Lung (tissue), 12 donors: Measurements from ENCODE around the gene MTHFR. TPM values are rescaled to one million over a fixed set of nuclear protein-coding genes. Genes with fewer than 3 reads are reported as not detected.

ENCODE experiments used
- ATAC-seq: fragments of 200-7000 bp; cut with Tn5 transposase; one replicate; pipeline ENCODE4 v1.9.1; 2020; ENCODE audit warnings: moderate number of reproducible peaks; ENCODE audit not compliant: insufficient read depth, low FRiP score
- DNase-seq, 3 donors: peaks; one replicate each; pipeline ENCODE4 v3.0.0-alpha.2; 2013 to 2017
- H3K27ac ChIP-seq, 2 donors: one replicate each; pipeline ENCODE4 v1.5.1; 2013; ENCODE audit warnings: mild to moderate bottlenecking in 2 of 2, moderate library complexity in 2 of 2, control low read depth in 1 of 2, inconsistent platforms in 1 of 2, low read depth in 1 of 2, low read length in 1 of 2
- H3K27me3 ChIP-seq, 3 donors: one replicate each; pipeline ENCODE4 v1.5.1; 2013; ENCODE audit warnings: low read length in 2 of 3; ENCODE audit not compliant: control insufficient read depth in 3 of 3, insufficient read depth in 3 of 3
- H3K36me3 ChIP-seq, 4 donors: one replicate each; pipeline ENCODE4 v1.5.1; 2013; ENCODE audit warnings: low read length in 4 of 4, mild to moderate bottlenecking in 1 of 4, moderate library complexity in 1 of 4; ENCODE audit not compliant: control insufficient read depth in 4 of 4, insufficient read depth in 4 of 4
- H3K4me1 ChIP-seq, 5 donors: one replicate each; pipeline ENCODE4 v1.5.1; 2013; ENCODE audit warnings: low read length in 5 of 5, mild to moderate bottlenecking in 2 of 5, moderate library complexity in 1 of 5; ENCODE audit not compliant: control insufficient read depth in 5 of 5, insufficient read depth in 5 of 5
- H3K4me3 ChIP-seq: one replicate; pipeline ENCODE4 v1.5.1; 2013; ENCODE audit warnings: mild to moderate bottlenecking, control low read depth, moderate library complexity
- H3K9ac ChIP-seq, 2 donors: one replicate each; pipeline ENCODE4 v1.5.1; 2013; ENCODE audit warnings: low read length in 2 of 2, control low read depth in 1 of 2; ENCODE audit not compliant: insufficient read depth in 1 of 2
- H3K9me3 ChIP-seq, 4 donors: one replicate each; pipeline ENCODE4 v1.5.1; 2013; ENCODE audit warnings: low read length in 3 of 4, mild to moderate bottlenecking in 1 of 4, moderate library complexity in 1 of 4; ENCODE audit not compliant: control insufficient read depth in 4 of 4, insufficient read depth in 3 of 4
- WGBS, 2 donors: extraction: QIAGEN DNeasy Blood & Tissue Kit; methylation state at CpG; one replicate each; pipeline ENCODE4 v1.1.7; 2013; 5-methylcytosine and 5-hydroxymethylcytosine counted together
- polyA plus RNA-seq, 2 donors: library from polyadenylated mRNA; stranded (reverse); fragments of 200-250 nt; gene quantifications; one replicate each; pipeline ENCODE4 v1.2.1, GENCODE V29; 2013
- total RNA-seq, 2 donors: library from RNA; depleted of rRNA in 1 of 2; stranded (reverse); fragments of >200 nt in 1 of 2; gene quantifications; one replicate each; pipeline ENCODE4 v1.2.1, GENCODE V29; 2014 to 2021
- TF ChIP-seq, protein P1 (sequence below): IDR thresholded peaks from 2 replicates; pipeline ENCODE4 v1.5.1; 2012; ENCODE audit warnings: mild to moderate bottlenecking; ENCODE audit errors: control extremely low read depth, extremely low read depth
- donor health status: control.
- donor health status: control.
- donor health status: Bipolar disorder and iron deficiency.
- donor health status: healthy.
- donor health status: DM: yes; HTN: yes; CAD: no.

The MTHFR gene
- total and polyA plus RNA-seq, 4 donors: 20.6 to 61.4 (median 30.0) TPM

- TF ChIP-seq, protein P1, sequence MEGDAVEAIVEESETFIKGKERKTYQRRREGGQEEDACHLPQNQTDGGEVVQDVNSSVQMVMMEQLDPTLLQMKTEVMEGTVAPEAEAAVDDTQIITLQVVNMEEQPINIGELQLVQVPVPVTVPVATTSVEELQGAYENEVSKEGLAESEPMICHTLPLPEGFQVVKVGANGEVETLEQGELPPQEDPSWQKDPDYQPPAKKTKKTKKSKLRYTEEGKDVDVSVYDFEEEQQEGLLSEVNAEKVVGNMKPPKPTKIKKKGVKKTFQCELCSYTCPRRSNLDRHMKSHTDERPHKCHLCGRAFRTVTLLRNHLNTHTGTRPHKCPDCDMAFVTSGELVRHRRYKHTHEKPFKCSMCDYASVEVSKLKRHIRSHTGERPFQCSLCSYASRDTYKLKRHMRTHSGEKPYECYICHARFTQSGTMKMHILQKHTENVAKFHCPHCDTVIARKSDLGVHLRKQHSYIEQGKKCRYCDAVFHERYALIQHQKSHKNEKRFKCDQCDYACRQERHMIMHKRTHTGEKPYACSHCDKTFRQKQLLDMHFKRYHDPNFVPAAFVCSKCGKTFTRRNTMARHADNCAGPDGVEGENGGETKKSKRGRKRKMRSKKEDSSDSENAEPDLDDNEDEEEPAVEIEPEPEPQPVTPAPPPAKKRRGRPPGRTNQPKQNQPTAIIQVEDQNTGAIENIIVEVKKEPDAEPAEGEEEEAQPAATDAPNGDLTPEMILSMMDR: no peak
- no peaks in the 10 kb centered on the region for H3K27me3 ChIP-seq
- ATAC-seq: no peak
- no peak overlapping the region for H3K27ac ChIP-seq
- H3K36me3 ChIP-seq: peaks cover 0 to 33% (median 2%) of the 10 kb centered on the region in 4 donors
- H3K4me3 ChIP-seq: no peak overlapping the region
- H3K9me3 ChIP-seq: no peaks in the 10 kb centered on the region
- H3K4me1 ChIP-seq: no peaks in the 10 kb centered on the region
- no peak overlapping the region for H3K9ac ChIP-seq
- no peak for DNase-seq
- 58 to 66% methylated on average over 15 to 17 of the region's 17 CpGs for WGBS, 2 donors
Observed at GRCh38 chr1:11752359-11753088, 53.2 kb downstream of the MTHFR start.

GRCh38 chr1:11751087-11751486 lies 54.7 kb downstream of the MTHFR start:
- Histone ChIP-seq H3K4me1 (no peaks in the 10 kb centered on the region), H3K4me3 (no peak overlapping the region), H3K27ac (no peak overlapping the region), H3K27me3 (no peaks in the 10 kb centered on the region), H3K36me3 (peaks cover 0 to 41% (median 4%) of the 10 kb centered on the region in 4 donors), H3K9me3 (no peaks in the 10 kb centered on the region), H3K9ac (no peak overlapping the region)
- DNase-seq: no peak
- TF ChIP-seq, protein P1: no peak
- ATAC-seq: no peak
- 90 to 92% methylated on average over 9 of the region's 9 CpGs for WGBS, 2 donors

DNA sequence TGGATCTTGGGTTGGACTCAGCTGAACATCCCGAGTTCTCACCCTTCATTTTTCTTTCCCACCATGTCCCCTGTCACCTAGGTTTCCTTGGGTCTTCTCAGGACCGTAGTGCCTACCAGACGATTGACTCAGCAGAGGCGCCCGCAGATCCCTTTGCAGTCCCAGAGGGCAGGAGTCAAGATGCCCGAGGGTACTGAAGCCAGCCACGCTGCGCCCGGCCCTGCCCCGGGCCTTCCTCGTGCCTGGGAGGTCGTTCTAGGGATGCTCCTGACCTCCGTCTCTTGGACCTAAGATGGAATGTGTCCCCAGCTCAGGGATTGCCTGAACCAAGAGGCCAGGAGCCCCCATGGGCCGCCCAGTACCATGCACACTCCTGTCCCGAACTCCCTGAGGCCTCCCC lies 55.8 kb downstream of the MTHFR start:
- 95 to 96% methylated on average over 15 of the region's 15 CpGs for WGBS, 2 donors
- no peak overlapping the region for H3K27ac ChIP-seq
- no peaks in the 10 kb centered on the region for H3K9me3 ChIP-seq
- H3K36me3 ChIP-seq: peaks cover 0 to 48% (median 5%) of the 10 kb centered on the region in 4 donors
- no peaks in the 10 kb centered on the region for H3K4me1 ChIP-seq
- no peak overlapping the region for H3K4me3 ChIP-seq
- H3K27me3 ChIP-seq: no peaks in the 10 kb centered on the region
- no peak for DNase-seq
- TF ChIP-seq, protein P1: no peak
- no peak for ATAC-seq
- no peak overlapping the region for H3K9ac ChIP-seq
